Left lung (tissue), 10 donors: Measurements from ENCODE around the gene MUC20. TPM values are rescaled to one million over a fixed set of nuclear protein-coding genes. Genes with fewer than 3 reads are reported as not detected.
"Not testable (repeated sequence)": the region's sequence is repeated elsewhere in the genome, so short reads cannot be mapped to it uniquely, and the experiment has no call there.

Experiments used
- ATAC-seq: fragments of 200-7000 bp; cut with Tn5 transposase; one replicate; pipeline ENCODE4 v1.9.1; 2020; ENCODE audit warnings: moderate library complexity
- DNase-seq, 4 donors: peaks; one replicate each; pipeline ENCODE4 v3.0.0-alpha.2; 2013 to 2020
- H3K27ac ChIP-seq, 2 donors: fragments of 200-600 bp; sonication (generic) in 1 of 2; one replicate each; pipeline versions ENCODE4 v1.5.0 to v1.8.0; 2020 to 2021
- H3K27me3 ChIP-seq, 2 donors: fragments of 200-600 bp; sonication (generic) in 1 of 2; one replicate each; pipeline versions ENCODE4 v1.5.0 to v1.8.0; 2020 to 2021
- H3K36me3 ChIP-seq, 2 donors: fragments of 200-600 bp; sonication (generic) in 1 of 2; one replicate each; pipeline versions ENCODE4 v1.5.0 to v1.8.0; 2020 to 2021
- H3K4me1 ChIP-seq, 2 donors: fragments of 200-600 bp; one replicate each; pipeline ENCODE4 v1.8.0; 2021
- H3K4me3 ChIP-seq, 2 donors: fragments of 200-600 bp; sonication (generic) in 1 of 2; one replicate each; pipeline versions ENCODE4 v1.5.0 to v1.8.0; 2020 to 2021; ENCODE audit warnings: mild to moderate bottlenecking in 1 of 2
- H3K9me3 ChIP-seq, 2 donors: fragments of 200-600 bp; sonication (generic) in 1 of 2; one replicate each; pipeline versions ENCODE4 v1.5.0 to v1.8.0; 2020 to 2021
- CTCF ChIP-seq, 2 donors: fragments of 200-600 bp; sonication (generic) in 1 of 2; IDR thresholded peaks; one replicate each; pipeline versions ENCODE4 v1.5.0 to v1.8.0; 2021; ENCODE audit warnings: antibody characterized with exemption in 2 of 2
- intact Hi-C, 2 donors: fragments of 100-400 bp; cut with DNase I; formaldehyde crosslinking; loops; one replicate each; pipeline versions ENCODE4 v1.11.2 to v1.14.2; 2022
- polyA plus RNA-seq, 6 donors: library from polyadenylated mRNA; unstranded; fragments of 120-200 nt; gene quantifications; one replicate each; pipeline ENCODE4 v1.2.1, GENCODE V29; 2013; ENCODE audit not compliant: insufficient read length in 6 of 6
- total RNA-seq, 2 donors: library from RNA; stranded (reverse); fragmentation: NEBNext Ultra II Directional; extraction: Animal tissue kit (Norgen Biotek cat#: 25700); gene quantifications; one replicate each; pipeline ENCODE4 v1.2.1, GENCODE V29; 2021
- donor health status: DM: no; HTN: yes; CAD: no.
- donor health status: DM: no; HTN: no; CAD: no.

Gene MUC20
- total and polyA plus RNA-seq, 8 donors = 7.7 to 22.2 (median 14.0) TPM

- no peak for TF ChIP-seq CTCF (IDR thresholded peaks at IDR 0.05)
- DNase-seq (no peak), ATAC-seq (peak; percentile 27)
- H3K36me3 ChIP-seq = peaks cover 0 to 26% of the 10 kb centered on the region in 2 donors
- no peaks in the 10 kb centered on the region for H3K4me1 ChIP-seq
- H3K27ac ChIP-seq = no peak overlapping the region
- no peak overlapping the region for H3K4me3 ChIP-seq
- intact Hi-C loops = no loop called here
- H3K27me3 ChIP-seq = no peaks in the 10 kb centered on the region
- no peaks in the 10 kb centered on the region for H3K9me3 ChIP-seq
Observed at GRCh38 chr3:195715583-195716266, 5.1 kb upstream of the MUC20 start.

GRCh38 chr3:195717416-195717815, 3.4 kb upstream of the MUC20 start:
- TF ChIP-seq CTCF (IDR thresholded peaks at IDR 0.05) = no peak
- ATAC-seq (no peak), DNase-seq (no peak)
- no peak overlapping the region for H3K27ac ChIP-seq
- no peaks in the 10 kb centered on the region for H3K4me1 ChIP-seq
- no peaks in the 10 kb centered on the region for H3K9me3 ChIP-seq
- no peaks in the 10 kb centered on the region for H3K27me3 ChIP-seq
- H3K4me3 ChIP-seq = no peak overlapping the region
- H3K36me3 ChIP-seq = peaks cover 0 to 16% of the 10 kb centered on the region in 2 donors
- intact Hi-C loops = no loop called here

- Histone ChIP-seq H3K36me3 (peaks cover 0 to 16% of the 10 kb centered on the region in 2 donors), H3K4me1 (no peaks in the 10 kb centered on the region), H3K27me3 (no peaks in the 10 kb centered on the region), H3K4me3 (no peak overlapping the region), H3K9me3 (no peaks in the 10 kb centered on the region), H3K27ac (no peak overlapping the region)
- DNase-seq (no peak), ATAC-seq (no peak)
- intact Hi-C loops = no loop called here
- no peak for TF ChIP-seq CTCF (IDR thresholded peaks at IDR 0.05)
Observed at GRCh38 chr3:195717852-195718476, 2.8 kb upstream of the MUC20 start.

- DNase-seq = no peak
- no peaks in the 10 kb centered on the region for H3K4me1 ChIP-seq
- intact Hi-C loops = no loop called here
- no peak overlapping the region for H3K27ac ChIP-seq
- no peaks in the 10 kb centered on the region for H3K27me3 ChIP-seq
- no peaks in the 10 kb centered on the region for H3K9me3 ChIP-seq
- no peak for ATAC-seq
- peaks cover 0 to 16% of the 10 kb centered on the region in 2 donors for H3K36me3 ChIP-seq
- no peak for TF ChIP-seq CTCF (IDR thresholded peaks at IDR 0.05)
- H3K4me3 ChIP-seq = no peak overlapping the region
Observed at GRCh38 chr3:195718477-195718984, 2.2 kb upstream of the MUC20 start.

- intact Hi-C loops = not testable (repeated sequence)
Observed at GRCh38 chr3:195719514-195720254, 1.1 kb upstream of the MUC20 start.

GRCh38 chr3:195722139-195722995, 1.6 kb downstream of the MUC20 start:
- H3K27ac ChIP-seq, H3K4me1 ChIP-seq, H3K4me3 ChIP-seq, H3K9me3 ChIP-seq, ATAC-seq, intact Hi-C loops, H3K36me3 ChIP-seq, H3K27me3 ChIP-seq, DNase-seq: not testable (repeated sequence)

More at GRCh38 chr3:195719514-195720254, 1.1 kb upstream of the MUC20 start:
- H3K27me3 ChIP-seq, H3K9me3 ChIP-seq, H3K4me3 ChIP-seq, H3K27ac ChIP-seq, ATAC-seq, H3K4me1 ChIP-seq: not testable (repeated sequence)
- DNase-seq = peak in 1 of 4 donors; percentile 16
- H3K36me3 ChIP-seq = peaks cover 0 to 11% of the 10 kb centered on the region in 2 donors

- H3K4me3 ChIP-seq, H3K27me3 ChIP-seq, H3K27ac ChIP-seq, H3K9me3 ChIP-seq, H3K36me3 ChIP-seq, H3K4me1 ChIP-seq, intact Hi-C loops, ATAC-seq: not testable (repeated sequence)
- DNase-seq = peak in 1 of 4 donors; percentile 27
Observed at GRCh38 chr3:195722996-195723345, 2.2 kb downstream of the MUC20 start.

GRCh38 chr3:195724363-195724762, 3.6 kb downstream of the MUC20 start:
- intact Hi-C loops, ATAC-seq, H3K4me1 ChIP-seq, H3K9me3 ChIP-seq, H3K27ac ChIP-seq, H3K36me3 ChIP-seq, H3K27me3 ChIP-seq, DNase-seq, H3K4me3 ChIP-seq: not testable (repeated sequence)
